Neural cell (in vitro differentiated cells): ENCODE results near the gene MED20. TPM values are rescaled to one million over a fixed set of nuclear protein-coding genes. Genes with fewer than 3 reads are reported as not detected.

Source experiments
- H2AFZ ChIP-seq: fragments of 200-600, 300-800 bp; sonication (generic), shearing (Covaris generic); 2 replicates; pipeline ENCODE4 v1.6.0; 2014; ENCODE audit warnings: low read depth, mild to moderate bottlenecking, antibody characterized with exemption, low read length, moderate library complexity
- H3F3A ChIP-seq: fragments of 200-600 bp; shearing (Covaris generic); 2 replicates; pipeline ENCODE4 v1.6.1; 2016; ENCODE audit warnings: mild to moderate bottlenecking, moderate library complexity, mixed read lengths, antibody characterized with exemption, low read length; ENCODE audit not compliant: insufficient read depth, poor library complexity, severe bottlenecking
- H3K27ac ChIP-seq: fragments of 200-600, 300-800 bp; sonication (generic), shearing (Covaris generic); 2 replicates; pipeline ENCODE4 v1.5.1; 2014; ENCODE audit warnings: mild to moderate bottlenecking, low read length, moderate library complexity
- H3K27me3 ChIP-seq: fragments of 300-800, 200-600 bp; sonication (generic), shearing (Covaris generic); 2 replicates; pipeline ENCODE4 v1.6.0; 2014; ENCODE audit warnings: mild to moderate bottlenecking, low read depth, low read length, moderate library complexity; ENCODE audit not compliant: insufficient read depth
- H3K36me3 ChIP-seq: fragments of 300-800, 200-600 bp; sonication (generic), shearing (Covaris generic); 2 replicates; pipeline ENCODE4 v1.5.1; 2014; ENCODE audit warnings: mild to moderate bottlenecking, antibody characterized with exemption, low read length, moderate library complexity; ENCODE audit not compliant: insufficient read depth
- H3K4me2 ChIP-seq: fragments of 300-800, 200-600 bp; sonication (generic), shearing (Covaris generic); 2 replicates; pipeline ENCODE4 v1.6.0; 2014; ENCODE audit warnings: mild to moderate bottlenecking, low read length
- H3K4me3 ChIP-seq: fragments of 300-800, 200-600 bp; sonication (generic), shearing (Covaris generic); 2 replicates; pipeline ENCODE4 v1.5.1; 2014; ENCODE audit warnings: mild to moderate bottlenecking, low read length, moderate library complexity
- H3K79me2 ChIP-seq: fragments of 200-600 bp; shearing (Covaris generic); replicated peaks from 2 replicates; pipeline ENCODE4 v1.6.0; 2014; ENCODE audit warnings: mild to moderate bottlenecking, low read length, moderate library complexity; ENCODE audit not compliant: insufficient read depth
- H3K9ac ChIP-seq: fragments of 300-800, 200-600 bp; sonication (generic), shearing (Covaris generic); 2 replicates; pipeline ENCODE4 v1.6.1; 2016; ENCODE audit warnings: mild to moderate bottlenecking, low read length, mixed read lengths
- H3K9me2 ChIP-seq: fragments of 200-600 bp; shearing (Covaris generic); 2 replicates; pipeline ENCODE4 v1.6.1; 2016; ENCODE audit warnings: mild to moderate bottlenecking, low read length, mixed read lengths; ENCODE audit not compliant: insufficient read depth
- H3K9me3 ChIP-seq: fragments of 200-600, 300-800 bp; sonication (generic), shearing (Covaris generic); 2 replicates; pipeline ENCODE4 v1.6.1; 2016; ENCODE audit warnings: mild to moderate bottlenecking, mixed run types, low read length, moderate library complexity, mixed read lengths
- H4K20me1 ChIP-seq: fragments of 200-600 bp; shearing (Covaris generic); 2 replicates; pipeline ENCODE4 v1.6.1; 2016; ENCODE audit warnings: mild to moderate bottlenecking, mixed run types; ENCODE audit not compliant: insufficient read depth
- EP300 ChIP-seq: fragments of 450-650 bp; conservative IDR thresholded peaks from 2 replicates; pipeline ENCODE4 v1.6.1; 2014; ENCODE audit warnings: antibody characterized with exemption, mild to moderate bottlenecking, moderate library complexity; ENCODE audit not compliant: poor library complexity, severe bottlenecking
- EZH2 ChIP-seq: fragments of 200-600, 300-800 bp; shearing (Covaris generic), sonication (generic); IDR thresholded peaks from 2 replicates; pipeline ENCODE4 v1.6.1; 2014; ENCODE audit warnings: antibody characterized with exemption, low read length, borderline replicate concordance, mild to moderate bottlenecking; ENCODE audit not compliant: insufficient read depth, poor library complexity, severe bottlenecking
- MXI1 ChIP-seq: fragments of 450-650 bp; conservative IDR thresholded peaks from 2 replicates; pipeline ENCODE4 v1.6.1; 2014; ENCODE audit warnings: antibody characterized with exemption, mild to moderate bottlenecking; ENCODE audit not compliant: poor library complexity, severe bottlenecking
- POLR2AphosphoS5 ChIP-seq: IDR thresholded peaks from 2 replicates; pipeline ENCODE4 v1.6.1; 2012
- RAD21 ChIP-seq: fragments of 450-650 bp; conservative IDR thresholded peaks from 2 replicates; pipeline ENCODE4 v1.6.1; 2014; ENCODE audit warnings: antibody characterized with exemption, mild to moderate bottlenecking, moderate library complexity
- SMC3 ChIP-seq: fragments of 450-650 bp; conservative IDR thresholded peaks from 2 replicates; pipeline ENCODE4 v1.6.1; 2014; ENCODE audit warnings: antibody characterized with exemption, mild to moderate bottlenecking, moderate library complexity; ENCODE audit not compliant: poor library complexity
- TAF1 ChIP-seq: IDR thresholded peaks from 2 replicates; pipeline ENCODE4 v1.6.1; 2012; ENCODE audit warnings: low read depth
- polyA plus RNA-seq: library from polyadenylated mRNA; depleted of rRNA; stranded (reverse); fragments of >200 nt; gene quantifications from 2 replicates; pipeline ENCODE4 v1.2.3, GENCODE V29; 2014
- TF ChIP-seq, protein P1 (sequence below): IDR thresholded peaks from 2 replicates; pipeline ENCODE4 v1.6.1; 2012; ENCODE audit warnings: borderline replicate concordance
- TF ChIP-seq, protein P2 (sequence below): fragments of 450-650 bp; IDR thresholded peaks from 2 replicates; pipeline ENCODE4 v1.5.1; 2014; ENCODE audit warnings: antibody characterized with exemption, mild to moderate bottlenecking, moderate library complexity; ENCODE audit not compliant: poor library complexity, severe bottlenecking

Gene MED20
- polyA plus RNA-seq, 1 donor from 2014 or later = 21.2 TPM

GRCh38 chr6:41934278-41935192 is 13.6 kb upstream of the MED20 start:
- no peaks in the 10 kb centered on the region for H4K20me1 ChIP-seq
- H3K4me3 ChIP-seq = no peak overlapping the region
- no peaks in the 10 kb centered on the region for H3K9me2 ChIP-seq
- H3F3A ChIP-seq = no peaks in the 10 kb centered on the region
- H3K36me3 ChIP-seq = no peaks in the 10 kb centered on the region
- no peaks in the 10 kb centered on the region for H3K79me2 ChIP-seq
- no peak overlapping the region for H3K4me2 ChIP-seq
- H2AFZ ChIP-seq = no peak overlapping the region
- no peak for TF ChIP-seq EP300
- TF ChIP-seq, protein P1, sequence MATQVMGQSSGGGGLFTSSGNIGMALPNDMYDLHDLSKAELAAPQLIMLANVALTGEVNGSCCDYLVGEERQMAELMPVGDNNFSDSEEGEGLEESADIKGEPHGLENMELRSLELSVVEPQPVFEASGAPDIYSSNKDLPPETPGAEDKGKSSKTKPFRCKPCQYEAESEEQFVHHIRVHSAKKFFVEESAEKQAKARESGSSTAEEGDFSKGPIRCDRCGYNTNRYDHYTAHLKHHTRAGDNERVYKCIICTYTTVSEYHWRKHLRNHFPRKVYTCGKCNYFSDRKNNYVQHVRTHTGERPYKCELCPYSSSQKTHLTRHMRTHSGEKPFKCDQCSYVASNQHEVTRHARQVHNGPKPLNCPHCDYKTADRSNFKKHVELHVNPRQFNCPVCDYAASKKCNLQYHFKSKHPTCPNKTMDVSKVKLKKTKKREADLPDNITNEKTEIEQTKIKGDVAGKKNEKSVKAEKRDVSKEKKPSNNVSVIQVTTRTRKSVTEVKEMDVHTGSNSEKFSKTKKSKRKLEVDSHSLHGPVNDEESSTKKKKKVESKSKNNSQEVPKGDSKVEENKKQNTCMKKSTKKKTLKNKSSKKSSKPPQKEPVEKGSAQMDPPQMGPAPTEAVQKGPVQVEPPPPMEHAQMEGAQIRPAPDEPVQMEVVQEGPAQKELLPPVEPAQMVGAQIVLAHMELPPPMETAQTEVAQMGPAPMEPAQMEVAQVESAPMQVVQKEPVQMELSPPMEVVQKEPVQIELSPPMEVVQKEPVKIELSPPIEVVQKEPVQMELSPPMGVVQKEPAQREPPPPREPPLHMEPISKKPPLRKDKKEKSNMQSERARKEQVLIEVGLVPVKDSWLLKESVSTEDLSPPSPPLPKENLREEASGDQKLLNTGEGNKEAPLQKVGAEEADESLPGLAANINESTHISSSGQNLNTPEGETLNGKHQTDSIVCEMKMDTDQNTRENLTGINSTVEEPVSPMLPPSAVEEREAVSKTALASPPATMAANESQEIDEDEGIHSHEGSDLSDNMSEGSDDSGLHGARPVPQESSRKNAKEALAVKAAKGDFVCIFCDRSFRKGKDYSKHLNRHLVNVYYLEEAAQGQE = no peak
- TF ChIP-seq SMC3 = no peak
- TF ChIP-seq EZH2 = no peak
- TF ChIP-seq MXI1 = no peak
- no peak for TF ChIP-seq POLR2AphosphoS5
- TF ChIP-seq, protein P2, sequence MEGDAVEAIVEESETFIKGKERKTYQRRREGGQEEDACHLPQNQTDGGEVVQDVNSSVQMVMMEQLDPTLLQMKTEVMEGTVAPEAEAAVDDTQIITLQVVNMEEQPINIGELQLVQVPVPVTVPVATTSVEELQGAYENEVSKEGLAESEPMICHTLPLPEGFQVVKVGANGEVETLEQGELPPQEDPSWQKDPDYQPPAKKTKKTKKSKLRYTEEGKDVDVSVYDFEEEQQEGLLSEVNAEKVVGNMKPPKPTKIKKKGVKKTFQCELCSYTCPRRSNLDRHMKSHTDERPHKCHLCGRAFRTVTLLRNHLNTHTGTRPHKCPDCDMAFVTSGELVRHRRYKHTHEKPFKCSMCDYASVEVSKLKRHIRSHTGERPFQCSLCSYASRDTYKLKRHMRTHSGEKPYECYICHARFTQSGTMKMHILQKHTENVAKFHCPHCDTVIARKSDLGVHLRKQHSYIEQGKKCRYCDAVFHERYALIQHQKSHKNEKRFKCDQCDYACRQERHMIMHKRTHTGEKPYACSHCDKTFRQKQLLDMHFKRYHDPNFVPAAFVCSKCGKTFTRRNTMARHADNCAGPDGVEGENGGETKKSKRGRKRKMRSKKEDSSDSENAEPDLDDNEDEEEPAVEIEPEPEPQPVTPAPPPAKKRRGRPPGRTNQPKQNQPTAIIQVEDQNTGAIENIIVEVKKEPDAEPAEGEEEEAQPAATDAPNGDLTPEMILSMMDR = no peak
- no peaks in the 10 kb centered on the region for H3K27me3 ChIP-seq
- H3K27ac ChIP-seq = no peak overlapping the region
- no peak overlapping the region for H3K9ac ChIP-seq
- no peaks in the 10 kb centered on the region for H3K9me3 ChIP-seq

GRCh38 chr6:41932378-41932777 is 11.4 kb upstream of the MED20 start:
- H3K36me3 ChIP-seq = no peaks in the 10 kb centered on the region

GRCh38 chr6:41931792-41932191 is 10.9 kb upstream of the MED20 start:
- Histone ChIP-seq H2AFZ (no peak overlapping the region), H3K9me2 (no peaks in the 10 kb centered on the region), H3K27ac (no peak overlapping the region), H3K27me3 (no peaks in the 10 kb centered on the region), H4K20me1 (no peaks in the 10 kb centered on the region), H3K9ac (no peak overlapping the region), H3K4me2 (no peak overlapping the region), H3K9me3 (no peaks in the 10 kb centered on the region), H3K36me3 (peaks cover 3% of the 10 kb centered on the region), H3F3A (no peaks in the 10 kb centered on the region), H3K4me3 (no peak overlapping the region), H3K79me2 (no peaks in the 10 kb centered on the region)
- TF ChIP-seq, protein P1 = no peak
- TF ChIP-seq, protein P2 = no peak
- TF ChIP-seq EZH2 = no peak
- TF ChIP-seq POLR2AphosphoS5 = no peak
- TF ChIP-seq MXI1 = no peak
- no peak for TF ChIP-seq EP300
- no peak for TF ChIP-seq TAF1
- no peak for TF ChIP-seq RAD21
- TF ChIP-seq SMC3 = no peak

More at GRCh38 chr6:41932378-41932777, 11.4 kb upstream of the MED20 start:
- Histone ChIP-seq H3K4me3 (no peak overlapping the region), H2AFZ (no peak overlapping the region), H3K9ac (no peak overlapping the region), H3K27ac (no peak overlapping the region), H3F3A (no peaks in the 10 kb centered on the region), H3K27me3 (no peaks in the 10 kb centered on the region), H3K4me2 (no peak overlapping the region), H3K79me2 (no peaks in the 10 kb centered on the region), H4K20me1 (no peaks in the 10 kb centered on the region), H3K9me2 (no peaks in the 10 kb centered on the region), H3K9me3 (no peaks in the 10 kb centered on the region)
- no peak for TF ChIP-seq SMC3
